ENCODE data around the gene ATP6V1F.

ATP6V1F gene

GRCh38 chr7:128856001-128856718, 6.5 kb upstream of the ATP6V1F start:
- Histone ChIP-seq H3K27me3 (ENCODE audit: low read length) (no peaks in the 10 kb centered on the region), H3F3A (ENCODE audit: insufficient read depth) (no peaks in the 10 kb centered on the region), H2AFZ (ENCODE audit: low read depth, low read length, severe bottlenecking) (no peak overlapping the region), H3K27ac (ENCODE audit: low read depth, low read length) (no peak overlapping the region), H3K4me2 (ENCODE audit: low read depth, low read length, poor library complexity, severe bottlenecking) (no peak overlapping the region), H4K20me1 (ENCODE audit: low read depth, low read length) (no peaks in the 10 kb centered on the region), H3K9me2 (replicated peaks; ENCODE audit: insufficient read depth, low read length) (no peaks in the 10 kb centered on the region), H3K4me3 (ENCODE audit: insufficient read depth, low read length, poor library complexity, severe bottlenecking) (no peak overlapping the region), H3K79me2 (ENCODE audit: insufficient read depth, low read length) (no peaks in the 10 kb centered on the region), H3K9ac (ENCODE audit: low read length) (no peak overlapping the region), H3K9me3 (ENCODE audit: insufficient read depth, low read length) (no peaks in the 10 kb centered on the region), H3K36me3 (ENCODE audit: low read length) (no peaks in the 10 kb centered on the region)
- TF ChIP-seq CTCF (IDR thresholded peaks at IDR 0.05; ENCODE audit: insufficient read depth, low read length, poor library complexity, severe bottlenecking): no peak
- TF ChIP-seq EZH2phosphoT487 (conservative IDR thresholded peaks at IDR 0.05; ENCODE audit: low read length): no peak

- Histone ChIP-seq H4K20me1 (ENCODE audit: low read depth, low read length) (no peaks in the 10 kb centered on the region), H3K9me3 (ENCODE audit: insufficient read depth, low read length) (no peaks in the 10 kb centered on the region), H3K4me2 (ENCODE audit: low read depth, low read length, poor library complexity, severe bottlenecking) (no peak overlapping the region), H3K27ac (ENCODE audit: low read depth, low read length) (no peak overlapping the region), H3K79me2 (ENCODE audit: insufficient read depth, low read length) (peaks cover 8% of the 10 kb centered on the region), H3F3A (ENCODE audit: insufficient read depth) (no peaks in the 10 kb centered on the region), H3K9ac (ENCODE audit: low read length) (no peak overlapping the region), H3K36me3 (ENCODE audit: low read length) (no peaks in the 10 kb centered on the region), H3K4me3 (ENCODE audit: insufficient read depth, low read length, poor library complexity, severe bottlenecking) (no peak overlapping the region), H2AFZ (ENCODE audit: low read depth, low read length, severe bottlenecking) (no peak overlapping the region), H3K9me2 (replicated peaks; ENCODE audit: insufficient read depth, low read length) (no peaks in the 10 kb centered on the region), H3K27me3 (ENCODE audit: low read length) (no peaks in the 10 kb centered on the region)
- TF ChIP-seq EZH2phosphoT487 (conservative IDR thresholded peaks at IDR 0.05; ENCODE audit: low read length) (no peak), CTCF (IDR thresholded peaks at IDR 0.05; ENCODE audit: insufficient read depth, low read length, poor library complexity, severe bottlenecking) (no peak)
Measured at GRCh38 chr7:128858380-128859231, 4.0 kb upstream of the ATP6V1F start.

GRCh38 chr7:128859232-128860157, 3.2 kb upstream of the ATP6V1F start:
- H3K27me3 ChIP-seq (ENCODE audit: low read length): no peaks in the 10 kb centered on the region
- H3K36me3 ChIP-seq (ENCODE audit: low read length): no peaks in the 10 kb centered on the region
- no peak overlapping the region for H3K4me3 ChIP-seq (ENCODE audit: insufficient read depth, low read length, poor library complexity, severe bottlenecking)
- no peaks in the 10 kb centered on the region for H3F3A ChIP-seq (ENCODE audit: insufficient read depth)
- no peak overlapping the region for H3K27ac ChIP-seq (ENCODE audit: low read depth, low read length)
- H3K9me3 ChIP-seq (ENCODE audit: insufficient read depth, low read length): no peaks in the 10 kb centered on the region
- H3K79me2 ChIP-seq (ENCODE audit: insufficient read depth, low read length): peaks cover 14% of the 10 kb centered on the region
- no peaks in the 10 kb centered on the region for H3K9me2 ChIP-seq (replicated peaks; ENCODE audit: insufficient read depth, low read length)
- H4K20me1 ChIP-seq (ENCODE audit: low read depth, low read length): no peaks in the 10 kb centered on the region
- H3K9ac ChIP-seq (ENCODE audit: low read length): no peak overlapping the region
- no peak overlapping the region for H3K4me2 ChIP-seq (ENCODE audit: low read depth, low read length, poor library complexity, severe bottlenecking)
- TF ChIP-seq CTCF (IDR thresholded peaks at IDR 0.05; ENCODE audit: insufficient read depth, low read length, poor library complexity, severe bottlenecking): no peak
- TF ChIP-seq EZH2phosphoT487 (conservative IDR thresholded peaks at IDR 0.05; ENCODE audit: low read length): no peak
- no peak overlapping the region for H2AFZ ChIP-seq (ENCODE audit: low read depth, low read length, severe bottlenecking)

Measured in SU-DHL-6 (cell line).